Adipocyte (in vitro differentiated cells): ENCODE results near the gene PTPRF.

Experiments used
- DNase-seq: peaks from one replicate; pipeline ENCODE4 v3.0.0-alpha.2; 2015; ENCODE audit warnings: low read depth
- H3K27me3 ChIP-seq: replicated peaks from 2 replicates; pipeline ENCODE4 v1.7.0; 2013; ENCODE audit warnings: mild to moderate bottlenecking, low read length, moderate library complexity; ENCODE audit not compliant: control insufficient read depth, insufficient read depth
- H3K36me3 ChIP-seq: 2 replicates; pipeline ENCODE4 v1.7.0; 2013; ENCODE audit warnings: low read length, mild to moderate bottlenecking, moderate library complexity; ENCODE audit not compliant: control insufficient read depth, insufficient read depth, severe bottlenecking
- H3K4me1 ChIP-seq: 2 replicates; pipeline ENCODE4 v1.7.0; 2013; ENCODE audit warnings: mild to moderate bottlenecking, low read length, moderate library complexity; ENCODE audit not compliant: control insufficient read depth, insufficient read depth
- H3K4me3 ChIP-seq: 2 replicates; pipeline ENCODE4 v1.7.0; 2013; ENCODE audit warnings: mild to moderate bottlenecking, low read length, moderate library complexity
- H3K9ac ChIP-seq: 2 replicates; pipeline ENCODE4 v1.7.0; 2013; ENCODE audit warnings: mild to moderate bottlenecking, low read length, moderate library complexity
- H3K9me3 ChIP-seq: 2 replicates; pipeline ENCODE4 v1.7.0; 2013; ENCODE audit warnings: mild to moderate bottlenecking, low read length, moderate library complexity; ENCODE audit not compliant: control insufficient read depth

PTPRF gene

GRCh38 chr1:43570715-43571114 is 40.0 kb downstream of the PTPRF start:
- Histone ChIP-seq H3K4me3 (no peak overlapping the region), H3K27me3 (no peaks in the 10 kb centered on the region), H3K9me3 (no peaks in the 10 kb centered on the region), H3K9ac (no peak overlapping the region), H3K36me3 (peaks cover under 1% of the 10 kb centered on the region), H3K4me1 (peaks cover 29% of the 10 kb centered on the region)
- no peak for DNase-seq

- DNase-seq: no peak
- no peaks in the 10 kb centered on the region for H3K9me3 ChIP-seq
- H3K4me1 ChIP-seq: peaks cover 17% of the 10 kb centered on the region
- H3K4me3 ChIP-seq: no peak overlapping the region
- peaks cover 11% of the 10 kb centered on the region for H3K36me3 ChIP-seq
- no peaks in the 10 kb centered on the region for H3K27me3 ChIP-seq
- no peak overlapping the region for H3K9ac ChIP-seq
Measured at GRCh38 chr1:43572084-43572483, 41.4 kb downstream of the PTPRF start.

- Histone ChIP-seq H3K4me3 (no peak overlapping the region), H3K4me1 (peaks cover 17% of the 10 kb centered on the region), H3K27me3 (no peaks in the 10 kb centered on the region), H3K36me3 (peaks cover 11% of the 10 kb centered on the region), H3K9ac (no peak overlapping the region), H3K9me3 (no peaks in the 10 kb centered on the region)
- DNase-seq: no peak
Measured at GRCh38 chr1:43572538-43572937, 41.9 kb downstream of the PTPRF start.

GRCh38 chr1:43573066-43573800 is 42.5 kb downstream of the PTPRF start:
- no peak for DNase-seq
- Histone ChIP-seq H3K4me3 (no peak overlapping the region), H3K36me3 (peaks cover 12% of the 10 kb centered on the region), H3K9ac (peak overlapping the region; percentile 15), H3K27me3 (no peaks in the 10 kb centered on the region), H3K4me1 (peaks cover 17% of the 10 kb centered on the region), H3K9me3 (no peaks in the 10 kb centered on the region)

- Histone ChIP-seq H3K4me1 (peaks cover 17% of the 10 kb centered on the region), H3K4me3 (no peak overlapping the region), H3K36me3 (peaks cover 34% of the 10 kb centered on the region), H3K27me3 (no peaks in the 10 kb centered on the region), H3K9me3 (no peaks in the 10 kb centered on the region), H3K9ac (no peak overlapping the region)
- DNase-seq: no peak
Measured at GRCh38 chr1:43576521-43576920, 45.8 kb downstream of the PTPRF start.

GRCh38 chr1:43577655-43578542 is 47.2 kb downstream of the PTPRF start:
- no peak for DNase-seq
- Histone ChIP-seq H3K4me3 (no peak overlapping the region), H3K4me1 (peaks cover 12% of the 10 kb centered on the region), H3K9me3 (no peaks in the 10 kb centered on the region), H3K9ac (no peak overlapping the region), H3K27me3 (no peaks in the 10 kb centered on the region), H3K36me3 (peaks cover 44% of the 10 kb centered on the region)

GRCh38 chr1:43580039-43580438 is 49.4 kb downstream of the PTPRF start:
- no peaks in the 10 kb centered on the region for H3K9me3 ChIP-seq
- H3K27me3 ChIP-seq: no peaks in the 10 kb centered on the region
- peaks cover 8% of the 10 kb centered on the region for H3K4me1 ChIP-seq
- H3K9ac ChIP-seq: no peak overlapping the region
- H3K4me3 ChIP-seq: no peak overlapping the region
- H3K36me3 ChIP-seq: peaks cover 51% of the 10 kb centered on the region
- DNase-seq: no peak

- peak; percentile 75 for DNase-seq
- H3K4me1 ChIP-seq: peaks cover 6% of the 10 kb centered on the region
- H3K4me3 ChIP-seq: no peak overlapping the region
- H3K36me3 ChIP-seq: peaks cover 43% of the 10 kb centered on the region
- no peak overlapping the region for H3K9ac ChIP-seq
- no peaks in the 10 kb centered on the region for H3K9me3 ChIP-seq
- no peaks in the 10 kb centered on the region for H3K27me3 ChIP-seq
Measured at GRCh38 chr1:43582162-43582566, 51.5 kb downstream of the PTPRF start.

- Histone ChIP-seq H3K4me1 (peaks cover 8% of the 10 kb centered on the region), H3K27me3 (no peaks in the 10 kb centered on the region), H3K4me3 (no peak overlapping the region), H3K36me3 (peaks cover 43% of the 10 kb centered on the region), H3K9ac (no peak overlapping the region), H3K9me3 (no peaks in the 10 kb centered on the region)
- DNase-seq: no peak
Measured at GRCh38 chr1:43583058-43583457, 52.4 kb downstream of the PTPRF start.

GRCh38 chr1:43584204-43584603 is 53.5 kb downstream of the PTPRF start:
- no peak for DNase-seq
- Histone ChIP-seq H3K9ac (no peak overlapping the region), H3K4me1 (peaks cover 8% of the 10 kb centered on the region), H3K9me3 (no peaks in the 10 kb centered on the region), H3K36me3 (peaks cover 38% of the 10 kb centered on the region), H3K4me3 (no peak overlapping the region), H3K27me3 (no peaks in the 10 kb centered on the region)

GRCh38 chr1:43585557-43585956 is 54.9 kb downstream of the PTPRF start:
- no peak overlapping the region for H3K9ac ChIP-seq
- H3K36me3 ChIP-seq: peaks cover 34% of the 10 kb centered on the region
- H3K4me1 ChIP-seq: peaks cover 8% of the 10 kb centered on the region
- H3K4me3 ChIP-seq: no peak overlapping the region
- DNase-seq: no peak
- H3K27me3 ChIP-seq: no peaks in the 10 kb centered on the region
- H3K9me3 ChIP-seq: no peaks in the 10 kb centered on the region
